ENCODE measurements around the gene MGME1. TPM values are rescaled to one million over a fixed set of nuclear protein-coding genes. Genes with fewer than 3 reads are reported as not detected.

MGME1 gene
- total RNA-seq, 1 donor from 2014 or later = 32.7 TPM

GRCh38 chr20:17946572-17947473 lies 22.0 kb upstream of the MGME1 start:
- Mint-ChIP-seq H3K27me3 (no peaks in the 10 kb centered on the region), H3K4me3 (no peak overlapping the region), H3K27ac (no peak overlapping the region), H3K4me1 (ENCODE audit: unreplicated experiment) (no peaks in the 10 kb centered on the region), H3K9me3 (no peaks in the 10 kb centered on the region), H3K36me3 (peaks cover 72% of the 10 kb centered on the region)
- DNase-seq (ENCODE audit: extremely low spot score, unreplicated experiment) = no peak
- no peak for TF ChIP-seq CTCF (conservative IDR thresholded peaks at IDR 0.05)

- Mint-ChIP-seq H3K4me1 (ENCODE audit: unreplicated experiment) (no peaks in the 10 kb centered on the region), H3K4me3 (no peak overlapping the region), H3K9me3 (no peaks in the 10 kb centered on the region), H3K27me3 (no peaks in the 10 kb centered on the region), H3K27ac (no peak overlapping the region), H3K36me3 (peaks cover 66% of the 10 kb centered on the region)
- TF ChIP-seq CTCF (conservative IDR thresholded peaks at IDR 0.05) = no peak
- no peak for DNase-seq (ENCODE audit: extremely low spot score, unreplicated experiment)
Measured at GRCh38 chr20:17947474-17947815, 21.4 kb upstream of the MGME1 start.

GRCh38 chr20:17948442-17948841 lies 20.4 kb upstream of the MGME1 start:
- no peak for TF ChIP-seq CTCF (conservative IDR thresholded peaks at IDR 0.05)
- H3K27me3 Mint-ChIP-seq = no peaks in the 10 kb centered on the region
- DNase-seq (ENCODE audit: extremely low spot score, unreplicated experiment) = no peak
- H3K4me3 Mint-ChIP-seq = no peak overlapping the region
- no peaks in the 10 kb centered on the region for H3K9me3 Mint-ChIP-seq
- H3K4me1 Mint-ChIP-seq (ENCODE audit: unreplicated experiment) = no peaks in the 10 kb centered on the region
- H3K36me3 Mint-ChIP-seq = peaks cover 69% of the 10 kb centered on the region
- no peak overlapping the region for H3K27ac Mint-ChIP-seq

GRCh38 chr20:17949899-17950298 lies 18.9 kb upstream of the MGME1 start:
- TF ChIP-seq CTCF (conservative IDR thresholded peaks at IDR 0.05) = no peak
- Mint-ChIP-seq H3K27ac (no peak overlapping the region), H3K4me1 (ENCODE audit: unreplicated experiment) (peaks cover 2% of the 10 kb centered on the region)

GRCh38 chr20:17950670-17951069 lies 18.1 kb upstream of the MGME1 start:
- TF ChIP-seq CTCF (conservative IDR thresholded peaks at IDR 0.05) = no peak
- H3K4me3 Mint-ChIP-seq = no peak overlapping the region
- peaks cover 75% of the 10 kb centered on the region for H3K36me3 Mint-ChIP-seq
- no peak for DNase-seq (ENCODE audit: extremely low spot score, unreplicated experiment)
- no peaks in the 10 kb centered on the region for H3K27me3 Mint-ChIP-seq
- no peaks in the 10 kb centered on the region for H3K9me3 Mint-ChIP-seq
- H3K27ac Mint-ChIP-seq = no peak overlapping the region
- peaks cover 10% of the 10 kb centered on the region for H3K4me1 Mint-ChIP-seq (ENCODE audit: unreplicated experiment)

More at GRCh38 chr20:17949899-17950298, 18.9 kb upstream of the MGME1 start:
- peaks cover 70% of the 10 kb centered on the region for H3K36me3 Mint-ChIP-seq
- no peak overlapping the region for H3K4me3 Mint-ChIP-seq
- DNase-seq (ENCODE audit: extremely low spot score, unreplicated experiment) = no peak
- no peaks in the 10 kb centered on the region for H3K9me3 Mint-ChIP-seq
- no peaks in the 10 kb centered on the region for H3K27me3 Mint-ChIP-seq
